Measurements from ENCODE around the gene GIMAP2.

Gene GIMAP2

GRCh38 chr7:150738591-150739001, 53.1 kb downstream of the GIMAP2 start:
- TF ChIP-seq CTCF (conservative IDR thresholded peaks at IDR 0.05; ENCODE audit: control insufficient read depth, insufficient read depth, low read depth, low read length): no peak
- peak; percentile 39 for DNase-seq (ENCODE audit: low read depth)
- no peak overlapping the region for H3K4me3 ChIP-seq (ENCODE audit: control insufficient read depth, low read depth, low read length)

- no peak for TF ChIP-seq CTCF (conservative IDR thresholded peaks at IDR 0.05; ENCODE audit: control insufficient read depth, insufficient read depth, low read depth, low read length)
- H3K4me3 ChIP-seq (ENCODE audit: control insufficient read depth, low read depth, low read length): no peak overlapping the region
- DNase-seq (ENCODE audit: low read depth): peak; percentile 16
These were observed 53.5 kb downstream of the GIMAP2 start for GRCh38 chr7:150739033-150739432.

- no peak for TF ChIP-seq CTCF (conservative IDR thresholded peaks at IDR 0.05; ENCODE audit: control insufficient read depth, insufficient read depth, low read depth, low read length)
- H3K4me3 ChIP-seq (ENCODE audit: control insufficient read depth, low read depth, low read length): no peak overlapping the region
- peak; percentile 16 for DNase-seq (ENCODE audit: low read depth)
These were observed 54.5 kb downstream of the GIMAP2 start for GRCh38 chr7:150740053-150740452.

GRCh38 chr7:150742286-150742968, 56.9 kb downstream of the GIMAP2 start:
- TF ChIP-seq CTCF (conservative IDR thresholded peaks at IDR 0.05; ENCODE audit: control insufficient read depth, insufficient read depth, low read depth, low read length): no peak
- no peak for DNase-seq (ENCODE audit: low read depth)
- H3K4me3 ChIP-seq (ENCODE audit: control insufficient read depth, low read depth, low read length): no peak overlapping the region
